HG03159 (cell line): Measurements from ENCODE around the gene FRMD4A.
"Not testable (repeated sequence)": the region's sequence is repeated elsewhere in the genome, so short reads cannot be mapped to it uniquely, and the experiment has no call there.

ENCODE experiments used
- ATAC-seq: cut with Tn5 transposase; IDR thresholded peaks from one replicate; pipeline ENCODE4 v1.9.1; 2021; ENCODE audit warnings: mild to moderate bottlenecking, moderate library complexity; ENCODE audit not compliant: unreplicated experiment

The FRMD4A gene

DNA sequence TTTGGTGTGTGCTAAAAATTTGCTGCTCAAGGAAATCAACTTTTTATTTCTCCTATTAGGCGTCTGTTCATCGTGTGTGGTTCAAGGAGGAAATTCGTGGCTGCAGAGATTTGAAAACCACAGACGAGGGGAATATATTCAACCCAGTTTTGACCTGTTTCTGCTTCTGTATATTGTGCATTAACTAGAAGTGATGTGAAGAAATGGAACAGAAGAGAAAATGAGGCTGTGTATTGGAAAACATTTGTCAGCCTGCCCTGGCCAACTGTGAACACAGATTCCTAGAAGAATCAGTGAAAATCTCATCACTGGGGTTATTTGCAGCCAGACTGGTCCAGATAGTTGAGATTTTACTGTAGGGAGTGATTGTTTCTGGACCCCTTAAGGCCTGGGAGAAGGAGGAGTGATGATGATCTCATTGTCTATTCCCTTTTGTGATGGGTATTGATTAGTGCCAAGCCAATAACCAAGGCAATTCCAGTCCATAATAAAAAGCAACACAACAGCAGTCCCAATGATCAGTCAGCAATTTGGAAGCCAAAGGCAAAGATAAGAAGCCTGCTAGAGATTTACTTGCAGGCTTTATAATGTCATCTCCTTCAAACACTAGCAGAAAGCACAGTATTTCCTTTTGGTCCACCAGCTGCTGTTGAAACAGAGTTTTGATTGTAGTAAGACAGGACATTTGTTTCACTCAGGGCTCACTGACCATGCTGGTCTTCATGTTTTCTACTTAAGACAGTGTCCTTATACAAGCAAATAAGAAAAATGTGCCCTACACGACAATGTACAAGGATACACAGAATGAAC, 404.5 kb downstream of the FRMD4A start:
- ATAC-seq: no peak

DNA sequence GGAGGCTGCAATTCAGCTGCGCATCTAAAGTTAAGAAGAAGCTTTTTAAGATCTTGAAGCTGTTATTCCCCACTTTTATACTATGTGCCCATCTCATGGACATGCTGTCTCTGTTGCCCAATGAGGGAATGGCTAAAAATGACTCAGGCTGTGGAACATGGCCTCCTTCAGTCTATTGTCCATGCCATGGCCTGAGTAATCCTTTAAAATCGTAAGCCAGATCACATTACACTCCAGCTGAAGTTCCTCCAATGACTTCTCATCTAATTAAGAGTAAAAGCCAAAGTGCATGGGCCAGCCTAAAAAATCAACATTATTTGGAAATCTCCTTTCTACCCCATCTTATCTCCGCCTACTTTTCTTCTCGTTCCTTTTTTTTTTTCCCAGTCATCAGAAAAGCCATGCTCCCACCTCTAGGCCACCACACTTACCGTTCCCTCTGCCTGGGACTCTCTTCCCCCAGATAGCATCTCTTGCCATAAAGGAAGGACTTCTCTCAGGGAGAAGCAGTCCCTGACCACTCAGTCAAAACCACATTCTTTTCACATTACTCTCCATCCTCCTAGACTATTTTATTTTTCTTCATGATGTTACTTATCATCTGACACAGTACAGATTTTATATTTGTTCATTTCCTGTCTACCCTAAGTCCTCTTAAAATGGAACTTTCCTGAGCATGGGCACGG, 406.5 kb downstream of the FRMD4A start:
- ATAC-seq: no peak

DNA sequence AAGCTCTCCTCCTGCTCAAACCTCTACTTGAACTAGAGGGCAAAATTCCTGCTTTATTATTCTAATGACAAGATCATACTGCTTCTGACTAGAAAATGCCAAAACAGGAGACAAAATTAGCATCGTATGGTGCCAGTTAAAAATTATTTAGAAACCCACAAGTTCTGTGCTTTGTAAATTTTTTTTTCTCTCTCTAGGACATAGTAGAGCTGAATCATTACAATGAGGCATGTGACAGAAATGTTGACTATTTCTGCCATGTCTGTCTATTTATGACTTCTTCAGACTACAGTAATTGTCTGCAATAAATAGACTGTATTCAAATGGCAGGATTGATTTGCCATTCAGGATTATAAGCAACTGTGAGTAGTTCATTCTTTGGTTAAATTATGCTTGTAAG, 408.1 kb downstream of the FRMD4A start:
- ATAC-seq: no peak

DNA sequence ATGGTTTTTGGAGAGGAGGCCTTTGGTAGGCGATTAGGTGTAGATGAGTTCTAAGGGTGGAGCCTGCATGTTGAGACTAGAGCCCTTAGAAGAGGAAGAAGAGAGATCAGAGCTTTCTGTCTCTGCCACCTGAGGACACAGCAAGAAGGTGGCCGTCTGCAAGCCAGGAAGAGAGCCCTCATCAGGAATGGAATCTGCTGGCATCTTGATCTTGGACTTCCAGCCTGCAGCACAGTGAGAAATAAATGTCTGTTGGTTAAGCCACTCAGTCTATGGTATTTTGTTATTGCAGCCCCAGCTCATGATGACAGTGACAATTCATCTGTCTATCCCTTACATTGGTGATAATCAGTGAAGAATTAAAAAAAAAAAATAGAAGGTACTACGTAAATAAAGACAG, 408.8 kb downstream of the FRMD4A start:
- no peak for ATAC-seq

DNA sequence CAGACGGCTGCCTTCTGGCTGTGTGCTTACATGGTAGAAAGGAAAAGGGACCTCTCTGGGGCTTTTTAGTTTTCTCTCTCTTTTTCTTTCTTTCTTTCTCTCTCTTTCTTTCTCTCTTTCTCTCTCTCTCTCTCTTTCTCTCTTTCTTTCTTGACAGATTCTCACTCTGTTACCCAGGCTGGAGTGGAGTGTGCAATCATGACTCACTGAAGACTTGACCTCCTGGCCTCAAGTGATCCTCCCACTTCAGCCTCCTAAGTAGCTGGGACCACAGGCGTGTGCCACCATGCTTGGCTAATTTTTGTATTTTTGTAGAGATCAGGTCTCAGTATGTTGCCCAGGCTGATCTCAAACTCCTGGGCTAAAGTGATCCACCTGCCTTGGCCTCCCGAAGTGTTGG, 409.6 kb downstream of the FRMD4A start:
- ATAC-seq: not testable (repeated sequence)

DNA sequence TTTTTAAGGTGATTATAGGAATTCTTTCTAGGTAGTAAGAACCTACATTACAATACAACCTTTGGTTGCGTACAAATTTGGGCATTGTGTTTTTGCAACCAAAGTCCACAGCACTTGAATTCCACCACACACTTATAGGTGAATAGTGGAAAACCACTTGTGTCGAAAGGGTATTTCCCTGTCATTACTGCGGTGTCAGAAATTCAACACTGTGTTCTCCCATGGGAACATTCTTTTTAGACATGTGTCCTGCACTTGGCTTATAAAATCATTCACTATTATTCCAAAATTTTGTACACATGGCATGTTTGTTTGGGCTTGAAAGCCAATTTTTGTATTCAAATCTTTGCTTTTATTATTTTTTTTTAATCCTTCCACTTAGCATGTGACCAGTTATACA, 410.3 kb downstream of the FRMD4A start:
- no peak for ATAC-seq

DNA sequence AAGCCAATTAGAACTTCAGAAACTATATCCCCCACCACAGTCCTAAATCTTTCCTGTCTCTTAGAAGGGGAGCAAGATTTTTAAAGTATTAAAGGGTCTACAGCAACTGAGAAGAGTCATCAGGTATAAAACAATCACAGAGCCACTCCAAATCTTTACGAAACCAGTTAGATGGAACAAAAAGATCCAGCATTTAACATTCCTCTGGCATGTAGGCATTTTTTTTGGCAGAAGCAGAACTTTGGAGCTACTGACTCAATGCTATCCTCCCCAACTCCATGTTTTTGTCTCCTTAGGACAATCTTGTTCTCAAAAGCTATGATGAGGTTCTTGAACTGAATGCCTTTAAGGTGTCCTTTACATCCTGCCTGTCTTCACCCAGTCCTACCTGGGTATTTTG, 410.7 kb downstream of the FRMD4A start:
- ATAC-seq: no peak

DNA sequence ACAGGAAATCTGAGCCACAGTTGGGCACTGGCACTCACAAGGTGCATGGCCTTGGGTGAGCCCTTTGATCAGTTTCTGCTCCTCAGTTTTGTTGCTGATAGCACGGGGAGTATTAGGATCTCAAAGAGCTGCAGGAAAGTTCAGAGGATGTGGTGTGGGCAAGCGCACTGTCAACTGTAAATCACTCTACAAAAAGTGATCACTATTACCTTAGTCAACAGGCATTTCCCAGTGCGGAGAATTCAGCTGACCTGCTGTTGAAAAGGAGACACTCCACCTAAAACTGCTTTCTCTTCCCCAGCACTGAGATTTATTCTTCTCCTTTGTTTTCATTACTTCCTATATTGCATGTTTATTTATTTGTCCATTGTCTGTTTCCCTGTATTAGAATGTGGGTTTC, 412.9 kb downstream of the FRMD4A start:
- ATAC-seq: no peak

DNA sequence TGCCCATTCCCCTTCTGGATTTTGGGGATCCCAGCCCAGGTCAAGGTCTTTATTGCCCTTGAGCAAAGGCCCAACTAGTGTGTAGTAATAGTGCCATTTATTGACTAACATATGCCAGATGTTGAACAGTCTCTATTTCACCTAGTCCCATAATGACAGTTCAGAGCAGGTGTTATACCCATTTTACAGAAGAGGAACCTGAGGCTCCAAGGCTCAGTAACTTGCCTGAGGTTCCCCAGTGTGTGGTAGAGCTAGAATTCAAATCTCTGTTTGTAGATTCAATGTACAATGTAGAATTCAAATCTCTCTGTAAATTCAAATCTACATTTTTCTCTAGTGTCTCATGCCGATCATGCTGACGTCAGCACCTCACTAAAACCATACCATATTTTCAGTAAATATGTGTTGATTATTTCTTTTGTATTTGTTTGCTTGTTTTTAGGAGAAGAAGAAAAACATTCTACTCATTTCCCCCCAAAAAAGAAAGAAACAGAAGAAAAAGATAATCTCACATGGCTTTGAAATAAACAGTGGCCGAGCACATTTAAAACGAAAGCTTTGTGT, 414.3 kb downstream of the FRMD4A start:
- ATAC-seq: no peak

DNA sequence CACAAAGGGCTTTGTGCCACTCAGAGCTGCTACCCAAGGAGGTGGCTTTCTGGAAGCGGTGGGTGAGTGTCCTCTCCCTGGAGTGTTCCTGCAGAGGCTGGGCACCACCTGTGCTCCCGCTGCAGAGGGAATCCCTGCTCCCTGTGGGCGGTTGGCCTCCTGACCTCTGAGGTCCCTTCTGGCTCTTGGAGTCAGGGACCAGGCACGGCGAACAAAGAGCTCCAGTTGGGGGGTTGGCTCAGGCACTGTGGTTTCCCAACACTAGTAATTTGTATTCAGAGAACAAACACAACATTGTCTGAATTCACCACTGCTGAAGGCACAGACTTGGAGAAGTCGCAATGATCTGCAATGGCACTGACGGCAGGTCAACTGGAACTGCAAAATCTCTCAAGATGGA, 415.0 kb downstream of the FRMD4A start:
- no peak for ATAC-seq

DNA sequence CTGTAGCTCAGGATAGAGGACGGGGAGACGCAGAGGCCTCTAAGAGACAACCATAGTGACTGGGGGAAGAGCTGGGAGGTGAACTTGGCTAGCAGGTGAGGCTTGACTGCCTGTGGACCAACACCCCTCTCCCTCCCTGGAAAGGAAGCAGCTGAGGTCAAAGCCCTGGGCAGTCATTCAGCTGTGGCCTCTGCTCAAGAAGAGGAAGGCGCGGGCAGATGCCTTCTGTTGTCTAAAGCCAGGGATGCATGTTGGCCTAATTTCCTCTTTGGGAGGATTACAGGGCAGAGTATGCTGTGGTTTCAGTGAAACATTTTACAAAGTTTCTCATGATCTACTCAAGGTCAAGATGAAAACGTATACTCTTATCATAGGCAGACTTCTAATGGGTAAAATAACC, 416.8 kb downstream of the FRMD4A start:
- no peak for ATAC-seq

DNA sequence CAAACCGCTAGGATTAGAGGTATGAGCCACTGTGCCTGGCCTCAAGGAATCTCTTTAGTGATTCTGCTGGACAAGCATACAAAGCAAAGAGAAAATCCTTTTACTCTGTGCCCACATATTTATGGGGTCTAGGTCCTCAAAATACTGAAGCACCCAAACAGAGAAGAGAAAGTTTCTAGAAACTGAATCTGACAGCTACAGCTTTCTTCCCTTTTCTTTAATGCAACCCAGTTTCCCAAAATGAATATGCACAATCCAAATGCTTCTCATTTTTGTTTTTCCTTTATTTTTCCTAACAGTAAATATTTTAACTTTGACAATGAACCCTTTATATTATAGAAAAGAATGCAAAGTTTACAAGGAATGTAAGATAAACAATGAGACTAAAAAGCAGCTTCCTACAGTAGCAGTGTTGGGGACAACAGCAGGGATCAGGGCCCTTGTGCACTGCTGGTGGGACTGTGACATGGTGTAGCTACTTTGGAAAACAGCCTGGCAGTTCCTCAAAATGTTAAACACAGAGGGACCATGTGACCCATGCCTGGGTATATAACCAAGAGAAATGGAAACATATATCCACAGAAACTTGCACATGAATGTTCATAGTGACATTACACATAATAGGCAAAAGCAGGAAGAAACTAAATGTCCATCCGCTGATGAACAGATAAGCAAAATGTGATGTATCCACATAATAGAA, 418.8 kb downstream of the FRMD4A start:
- ATAC-seq: no peak

DNA sequence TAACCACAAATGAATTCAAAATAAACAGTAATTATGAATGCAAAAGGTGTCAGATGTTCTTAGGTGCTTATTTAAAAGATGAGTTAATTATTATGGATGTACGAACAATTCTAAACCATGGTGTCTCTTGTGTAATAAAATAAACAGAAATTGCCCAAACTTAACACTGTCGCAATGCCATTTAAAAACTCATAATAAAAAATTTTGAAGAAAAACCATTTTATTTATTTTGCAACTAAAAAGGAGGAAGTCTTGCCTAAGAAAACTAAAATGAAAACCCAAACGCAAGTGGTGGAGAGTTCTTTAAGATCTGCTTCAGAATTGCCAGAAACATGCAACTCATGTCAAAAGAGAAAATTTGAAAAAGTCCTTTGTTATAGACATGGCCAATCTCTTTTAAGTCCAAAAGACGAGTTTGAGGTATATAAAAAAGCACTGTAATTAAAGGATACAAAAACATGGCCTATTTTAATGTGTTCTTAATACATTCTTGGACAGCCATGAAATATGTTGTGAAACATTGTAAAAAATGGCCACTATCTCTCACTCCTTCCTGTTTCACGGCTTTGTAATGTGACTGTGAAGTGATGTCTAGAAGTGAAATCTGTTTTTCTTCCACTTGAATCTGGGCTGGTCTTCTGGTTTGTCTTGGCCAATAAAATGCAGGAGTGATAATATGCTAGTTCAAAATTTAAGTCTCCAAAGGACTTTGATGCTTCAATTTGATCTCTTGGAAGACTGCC, 421.0 kb downstream of the FRMD4A start:
- ATAC-seq: no peak

DNA sequence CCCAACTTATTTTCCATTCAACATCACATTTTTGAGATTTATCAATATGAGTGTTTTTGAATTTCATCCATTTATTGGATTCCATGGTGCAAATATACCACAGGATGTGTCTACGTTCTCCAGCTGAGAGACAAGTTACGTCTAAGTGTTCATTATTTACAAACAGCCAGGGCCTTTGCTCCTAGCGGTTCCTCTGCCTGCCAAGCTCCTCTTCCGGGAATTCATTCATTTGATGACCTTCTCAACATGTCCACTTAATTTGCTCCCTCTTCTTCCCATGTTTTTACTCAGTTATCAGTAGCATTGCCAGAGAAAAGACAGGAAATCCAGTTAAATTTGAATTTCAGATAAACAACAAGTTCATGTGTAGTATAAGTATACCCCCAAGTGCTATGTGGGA, 422.2 kb downstream of the FRMD4A start:
- no peak for ATAC-seq

DNA sequence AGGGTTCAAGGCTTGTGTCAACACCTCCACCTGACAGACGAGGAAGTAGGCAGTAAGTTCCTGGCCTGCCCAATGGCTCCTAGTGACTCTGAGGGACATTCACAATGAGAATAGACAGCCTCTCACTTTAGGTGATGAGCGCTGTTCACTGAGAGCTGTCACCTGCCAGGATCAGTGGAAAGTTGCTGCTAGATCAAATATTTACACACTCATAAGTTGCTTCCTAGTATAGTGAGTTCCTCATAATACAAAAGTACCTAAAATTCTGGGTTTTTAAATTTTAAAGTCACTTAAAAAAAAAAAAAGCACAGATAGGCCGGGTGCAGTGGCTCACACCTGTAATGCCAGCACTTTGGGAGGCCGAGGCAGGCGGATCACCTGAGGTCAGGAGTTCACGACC, 423.2 kb downstream of the FRMD4A start:
- ATAC-seq: no peak

DNA sequence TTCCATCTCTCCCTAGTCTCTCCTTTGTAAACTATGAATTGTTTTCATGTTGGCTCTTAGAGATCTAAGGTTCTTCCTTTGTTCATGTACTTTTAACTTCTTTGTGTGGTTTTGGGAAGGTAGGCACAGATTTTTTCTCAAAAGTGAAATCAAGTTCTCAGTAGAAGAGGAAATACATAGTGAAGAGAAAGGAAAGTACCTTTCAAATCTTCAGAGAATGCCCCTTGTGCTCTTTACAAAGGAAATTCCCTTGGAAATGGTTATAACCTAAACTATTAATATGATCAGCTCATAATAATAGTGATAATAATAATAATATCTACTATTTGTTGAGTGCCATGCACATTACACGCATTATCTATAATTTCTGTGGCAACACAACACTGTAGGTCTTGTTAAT, 425.4 kb downstream of the FRMD4A start:
- no peak for ATAC-seq

DNA sequence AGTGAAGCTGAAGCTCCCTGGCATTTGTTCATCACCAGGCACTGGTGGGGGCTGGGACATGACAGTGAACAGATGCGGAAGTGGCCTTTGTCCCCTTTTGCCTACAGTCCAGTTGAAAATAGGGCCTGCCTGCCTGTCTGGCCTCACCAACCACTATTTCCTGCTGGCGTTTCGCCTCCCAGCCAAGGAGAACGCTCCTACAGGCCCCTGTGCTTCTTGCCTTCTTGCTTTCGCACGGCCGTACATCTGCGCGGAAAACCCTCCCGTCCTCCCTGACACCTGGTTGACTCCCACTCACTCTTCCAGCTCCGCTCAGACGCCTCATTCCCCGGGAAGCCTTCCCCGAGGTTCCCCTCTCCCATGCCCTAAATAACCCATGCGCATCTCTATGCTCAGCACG, 426.7 kb downstream of the FRMD4A start:
- ATAC-seq: no peak

DNA sequence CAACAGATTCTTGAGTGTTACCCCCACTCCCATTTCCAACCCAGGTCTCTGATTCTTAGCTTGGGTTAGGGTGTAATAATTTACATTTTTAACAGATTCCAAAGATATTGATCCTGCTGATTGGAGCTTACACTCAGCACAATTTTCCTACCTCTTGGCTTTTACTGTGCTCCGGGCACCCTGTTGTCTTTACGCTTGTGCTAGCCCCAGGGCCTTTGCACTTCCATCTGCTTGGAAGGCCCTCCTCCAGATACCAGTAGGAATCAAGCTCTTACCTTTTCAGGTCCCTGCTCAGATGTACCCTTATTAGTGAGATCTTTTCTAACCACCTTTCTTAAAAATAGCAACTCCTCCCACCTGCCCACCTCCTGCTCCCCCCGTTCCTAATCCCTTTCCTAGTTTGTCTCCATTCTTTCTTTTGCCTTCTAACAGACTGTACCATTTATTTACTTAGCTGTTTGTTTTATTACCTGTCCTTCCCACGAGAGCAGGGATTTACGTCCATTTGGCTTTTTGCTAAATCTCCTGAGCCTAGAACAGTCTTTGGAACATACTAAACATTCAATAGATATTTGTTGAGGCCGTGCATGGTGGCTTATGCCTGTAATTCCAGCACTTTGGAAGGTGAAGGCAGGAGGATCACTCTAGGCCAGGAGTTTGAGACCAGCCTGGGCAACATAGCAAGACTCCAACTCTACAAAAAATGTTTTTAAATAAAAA, 427.7 kb downstream of the FRMD4A start:
- ATAC-seq: no peak

DNA sequence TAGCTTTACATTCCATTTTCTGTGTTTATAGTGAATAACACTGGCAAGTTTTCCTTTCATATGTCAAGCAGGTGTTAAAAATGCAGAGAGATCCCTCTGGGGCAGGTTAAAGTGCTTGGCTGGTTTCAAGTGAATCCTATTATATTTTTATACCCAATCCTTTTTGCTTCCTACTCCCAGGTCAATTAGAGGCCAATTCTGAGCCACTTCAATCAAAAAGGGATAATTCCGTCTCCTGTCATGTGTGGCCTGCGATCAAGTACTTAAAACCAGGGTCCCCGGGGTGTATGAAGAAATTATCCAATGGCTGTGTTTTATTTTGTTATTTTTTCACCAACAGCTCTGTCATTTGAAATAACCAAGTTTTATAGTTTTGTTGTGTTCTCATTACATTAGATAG, 430.8 kb downstream of the FRMD4A start:
- no peak for ATAC-seq

DNA sequence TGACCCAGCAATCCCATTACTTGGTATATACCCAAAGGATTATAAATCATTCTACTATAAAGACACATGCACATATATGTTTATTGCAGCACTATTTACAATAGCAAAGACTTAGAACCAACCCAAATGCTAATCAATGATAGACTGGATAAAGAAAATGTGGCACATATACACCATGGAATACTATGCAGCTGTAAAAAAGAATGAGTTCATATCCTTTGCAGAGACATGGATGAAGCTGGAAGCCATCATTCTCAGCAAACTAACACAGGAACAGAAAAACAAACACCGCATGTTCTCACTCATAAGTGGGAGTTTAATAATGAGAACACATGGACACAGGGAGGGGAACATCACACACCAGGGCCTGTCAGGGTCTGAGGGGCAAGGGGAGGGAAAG, 434.6 kb downstream of the FRMD4A start:
- ATAC-seq: not testable (repeated sequence)
